CD4-positive, alpha-beta memory T cell (primary cell): Measurements from ENCODE around the gene HSPA4. TPM values are rescaled to one million over a fixed set of nuclear protein-coding genes. Genes with fewer than 3 reads are reported as not detected.
"Not testable (repeated sequence)": the region's sequence is repeated elsewhere in the genome, so short reads cannot be mapped to it uniquely, and the experiment has no call there.

Source experiments
- CTCF ChIA-PET: fragments of 350-600 bp; sonication (Branson Sonifier 250); formaldehyde crosslinking; loops from one replicate; lab custom pipeline; 2021; ENCODE audit warnings: inconsistent platforms; ENCODE audit not compliant: partially characterized antibody; lab: Charles Lee
- POLR2A ChIA-PET: fragments of 350-600 bp; sonication (Branson Sonifier 250); formaldehyde crosslinking; loops from one replicate; lab custom pipeline; 2021; ENCODE audit not compliant: partially characterized antibody; lab: Charles Lee
- DNase-seq, 5 donors: peaks; one replicate each; pipeline versions ENCODE4 v3.0.0 to v3.0.0-alpha.2; 2020 to 2022; ENCODE audit warnings: mixed read lengths in 1 of 5
- H3K27ac ChIP-seq: one replicate; pipeline ENCODE4 v1.7.0; 2013; ENCODE audit warnings: low read depth, low read length
- H3K27me3 ChIP-seq: 2 replicates; pipeline ENCODE4 v1.7.0; 2013; ENCODE audit warnings: mild to moderate bottlenecking, low read length, moderate library complexity; ENCODE audit not compliant: insufficient read depth
- H3K36me3 ChIP-seq: 2 replicates; pipeline ENCODE4 v1.7.0; 2013; ENCODE audit warnings: mild to moderate bottlenecking, low read length, moderate library complexity; ENCODE audit not compliant: insufficient read depth
- H3K4me1 ChIP-seq: 2 replicates; pipeline ENCODE4 v1.7.0; 2013; ENCODE audit warnings: mild to moderate bottlenecking, low read length, moderate library complexity; ENCODE audit not compliant: insufficient read depth
- H3K4me3 ChIP-seq, 2 donors: one replicate each; pipeline ENCODE4 v1.7.0; 2013; ENCODE audit warnings: low read length in 2 of 2, mild to moderate bottlenecking in 1 of 2
- H3K9me3 ChIP-seq, 2 donors: one replicate each; pipeline ENCODE4 v1.7.0; 2013; ENCODE audit warnings: low read length in 2 of 2, control low read depth in 1 of 2; ENCODE audit not compliant: control insufficient read depth in 1 of 2
- H3K27ac Mint-ChIP-seq, 7 donors: one replicate each; pipeline ENCODE4 v1.8.0; 2020 to 2021; ENCODE audit warnings: mixed read lengths in 7 of 7, mild to moderate bottlenecking in 6 of 7, inconsistent platforms in 3 of 7, moderate library complexity in 3 of 7
- H3K27me3 Mint-ChIP-seq, 2 donors: one replicate each; pipeline ENCODE4 v1.8.0; 2020 to 2021; ENCODE audit warnings: mixed read lengths in 2 of 2
- H3K36me3 Mint-ChIP-seq, 2 donors: one replicate each; pipeline ENCODE4 v1.8.0; 2020 to 2021; ENCODE audit warnings: mixed read lengths in 2 of 2, inconsistent platforms in 1 of 2, mild to moderate bottlenecking in 1 of 2
- H3K4me1 Mint-ChIP-seq, 4 donors: one replicate each; pipeline ENCODE4 v1.8.0; 2020 to 2021; ENCODE audit warnings: mixed read lengths in 4 of 4, mild to moderate bottlenecking in 1 of 4
- H3K4me3 Mint-ChIP-seq, 8 donors: one replicate each; pipeline ENCODE4 v1.8.0; 2020 to 2021; ENCODE audit warnings: mixed read lengths in 8 of 8, mild to moderate bottlenecking in 7 of 8, moderate library complexity in 6 of 8, inconsistent platforms in 3 of 8
- H3K9me3 Mint-ChIP-seq, 8 donors: one replicate each; pipeline ENCODE4 v1.8.0; 2020 to 2021; ENCODE audit warnings: mixed read lengths in 8 of 8, mild to moderate bottlenecking in 5 of 8, inconsistent platforms in 3 of 8, moderate library complexity in 1 of 8
- intact Hi-C: fragments of 100-400 bp; cut with micrococcal nuclease; formaldehyde crosslinking; loops from one replicate; pipeline ENCODE4 v1.15.1; 2023
- polyA plus RNA-seq, 2 donors: library from polyadenylated mRNA; unstranded; fragments of 300-500 nt; fragmentation: Illumina TruSeq; gene quantifications; one replicate each; pipeline ENCODE4 v1.2.3, GENCODE V29; 2021
- total RNA-seq, 2 experiments: library from RNA; stranded (reverse); gene quantifications; one replicate each; pipeline ENCODE4 v1.2.3, GENCODE V29; 2021

HSPA4 gene
- total and polyA plus RNA-seq, 4 experiments from 2014 or later, result 32.2 to 58.1 (median 50.5) TPM

- Histone ChIP-seq H3K9me3 (no peaks in the 10 kb centered on the region), H3K27me3 (no peaks in the 10 kb centered on the region), H3K4me3 (no peak overlapping the region), H3K4me1 (no peaks in the 10 kb centered on the region), H3K27ac (no peak overlapping the region), H3K36me3 (no peaks in the 10 kb centered on the region)
- H3K27me3 Mint-ChIP-seq, result peaks cover 6 to 7% of the 10 kb centered on the region in 2 donors
- intact Hi-C loops, result no loop called here
- H3K36me3 Mint-ChIP-seq, result no peaks in the 10 kb centered on the region
- POLR2A ChIA-PET, result interaction anchor here (1.7 kb wide), 1 partner anchor 16 kb away, joined by 4 read pairs; the partner anchor contains the start of gene HSPA4
- DNase-seq, result no peak
- H3K4me1 Mint-ChIP-seq, result peaks cover 0 to 9% (median 4%) of the 10 kb centered on the region in 4 donors
- H3K9me3 Mint-ChIP-seq, result no peaks in the 10 kb centered on the region
- CTCF ChIA-PET, result no interaction called here
- no peak overlapping the region for H3K27ac Mint-ChIP-seq
- peak overlapping the region in 1 of 8 donors; percentile 11 for H3K4me3 Mint-ChIP-seq
Measured at GRCh38 chr5:133035224-133035623, 16.6 kb upstream of the HSPA4 start.

GRCh38 chr5:133036677-133037076, 15.1 kb upstream of the HSPA4 start:
- H3K36me3 Mint-ChIP-seq, H3K9me3 ChIP-seq, H3K27me3 ChIP-seq, H3K4me3 Mint-ChIP-seq, DNase-seq, H3K27ac ChIP-seq, H3K27ac Mint-ChIP-seq, H3K27me3 Mint-ChIP-seq, H3K36me3 ChIP-seq, H3K4me3 ChIP-seq, H3K9me3 Mint-ChIP-seq, H3K4me1 ChIP-seq, intact Hi-C loops, H3K4me1 Mint-ChIP-seq: not testable (repeated sequence)
- POLR2A ChIA-PET, result interaction anchor here (1.7 kb wide), 1 partner anchor 15 kb away, joined by 4 read pairs; the partner anchor contains the start of gene HSPA4
- CTCF ChIA-PET, result interaction anchor here (0.6 kb wide), 1 partner anchor 13 kb away, joined by 3 read pairs; no protein-coding TSS in a partner anchor

- CTCF ChIA-PET, result no interaction called here
- Mint-ChIP-seq H3K27me3 (peaks cover 0 to under 1% of the 10 kb centered on the region in 2 donors), H3K4me1 (no peaks in the 10 kb centered on the region), H3K36me3 (no peaks in the 10 kb centered on the region), H3K4me3 (no peak overlapping the region), H3K9me3 (no peaks in the 10 kb centered on the region), H3K27ac (no peak overlapping the region)
- H3K27me3 ChIP-seq, result no peaks in the 10 kb centered on the region
- no peak overlapping the region for H3K4me3 ChIP-seq
- no peak overlapping the region for H3K27ac ChIP-seq
- no peaks in the 10 kb centered on the region for H3K36me3 ChIP-seq
- H3K4me1 ChIP-seq, result no peaks in the 10 kb centered on the region
- no peaks in the 10 kb centered on the region for H3K9me3 ChIP-seq
- intact Hi-C loops, result no loop called here
- POLR2A ChIA-PET, result no interaction called here
- no peak for DNase-seq
Measured at GRCh38 chr5:133041157-133041784, 10.5 kb upstream of the HSPA4 start.

GRCh38 chr5:133041910-133042309, 9.9 kb upstream of the HSPA4 start:
- Mint-ChIP-seq H3K9me3 (no peaks in the 10 kb centered on the region), H3K36me3 (no peaks in the 10 kb centered on the region), H3K27me3 (no peaks in the 10 kb centered on the region), H3K4me3 (no peak overlapping the region), H3K27ac (no peak overlapping the region), H3K4me1 (no peaks in the 10 kb centered on the region)
- H3K36me3 ChIP-seq, result no peaks in the 10 kb centered on the region
- H3K4me1 ChIP-seq, result no peaks in the 10 kb centered on the region
- CTCF ChIA-PET, result no interaction called here
- no peak overlapping the region for H3K4me3 ChIP-seq
- no peak for DNase-seq
- no peaks in the 10 kb centered on the region for H3K9me3 ChIP-seq
- intact Hi-C loops, result no loop called here
- no peaks in the 10 kb centered on the region for H3K27me3 ChIP-seq
- POLR2A ChIA-PET, result no interaction called here
- no peak overlapping the region for H3K27ac ChIP-seq

GRCh38 chr5:133046560-133046959, 5.3 kb upstream of the HSPA4 start:
- H3K27ac ChIP-seq, H3K4me3 Mint-ChIP-seq, H3K9me3 Mint-ChIP-seq, H3K36me3 ChIP-seq, intact Hi-C loops, POLR2A ChIA-PET, H3K9me3 ChIP-seq, H3K27me3 ChIP-seq, H3K4me3 ChIP-seq, H3K36me3 Mint-ChIP-seq, DNase-seq, H3K27ac Mint-ChIP-seq, H3K27me3 Mint-ChIP-seq, CTCF ChIA-PET: not testable (repeated sequence)
- peaks cover 10 to 19% (median 17%) of the 10 kb centered on the region in 4 donors for H3K4me1 Mint-ChIP-seq
- peaks cover 12% of the 10 kb centered on the region for H3K4me1 ChIP-seq

- no peaks in the 10 kb centered on the region for H3K27me3 Mint-ChIP-seq
- CTCF ChIA-PET, result no interaction called here
- intact Hi-C loops, result no loop called here
- H3K4me3 Mint-ChIP-seq, result no peak overlapping the region
- Histone ChIP-seq H3K9me3 (no peaks in the 10 kb centered on the region), H3K4me1 (peaks cover 12% of the 10 kb centered on the region), H3K36me3 (no peaks in the 10 kb centered on the region), H3K27me3 (no peaks in the 10 kb centered on the region), H3K4me3 (no peak overlapping the region), H3K27ac (no peak overlapping the region)
- H3K36me3 Mint-ChIP-seq, result peaks cover 0 to 11% of the 10 kb centered on the region in 2 donors
- H3K27ac Mint-ChIP-seq, result no peak overlapping the region
- POLR2A ChIA-PET, result interaction anchor here (1.4 kb wide), 1 partner anchor 83 kb away, joined by 3 read pairs; no protein-coding TSS in a partner anchor
- peaks cover 10 to 25% (median 18%) of the 10 kb centered on the region in 4 donors for H3K4me1 Mint-ChIP-seq
- H3K9me3 Mint-ChIP-seq, result no peaks in the 10 kb centered on the region
- no peak for DNase-seq
Measured at GRCh38 chr5:133047404-133047803, 4.4 kb upstream of the HSPA4 start.

GRCh38 chr5:133048993-133049725, 2.7 kb upstream of the HSPA4 start:
- H3K36me3 Mint-ChIP-seq, result peaks cover 0 to 18% of the 10 kb centered on the region in 2 donors
- ChIA-PET POLR2A (interaction anchor here (4.3 kb wide), 1 partner anchor 23 kb away, joined by 36 read pairs; the partner anchor contains the start of gene ZCCHC10), CTCF (interaction anchor here (0.6 kb wide), 1 partner anchor 13 kb away, joined by 3 read pairs; no protein-coding TSS in a partner anchor)
- H3K4me3 Mint-ChIP-seq, result peak overlapping the region in 2 of 8 donors; percentile 27 to 52
- no peak overlapping the region for H3K27ac ChIP-seq
- peaks cover 30% of the 10 kb centered on the region for H3K4me1 ChIP-seq
- H3K4me1 Mint-ChIP-seq, result peaks cover 16 to 41% (median 30%) of the 10 kb centered on the region in 4 donors
- intact Hi-C loops, result no loop called here
- H3K4me3 ChIP-seq, result no peak overlapping the region
- H3K36me3 ChIP-seq, result no peaks in the 10 kb centered on the region
- H3K9me3 Mint-ChIP-seq, result no peaks in the 10 kb centered on the region
- DNase-seq, result no peak
- peak overlapping the region; percentile 19 to 92 (median 76) for H3K27ac Mint-ChIP-seq
- H3K27me3 ChIP-seq, result no peaks in the 10 kb centered on the region
- no peaks in the 10 kb centered on the region for H3K9me3 ChIP-seq
- H3K27me3 Mint-ChIP-seq, result no peaks in the 10 kb centered on the region
